MM.1S (cell line): Measurements from ENCODE around the gene EMCN.

Experiments
- EZH2 ChIP-seq: fragments of 300-600 bp; sonication (generic); optimal IDR thresholded peaks from 2 replicates; pipeline ENCODE3; 2017; ENCODE audit warnings: low read depth, mild to moderate bottlenecking, antibody characterized with exemption, low read length, mixed read lengths
- EZH2phosphoT487 ChIP-seq: fragments of 300-600 bp; sonication (generic); IDR thresholded peaks from 2 replicates; pipeline ENCODE4 v1.6.1; 2018; ENCODE audit warnings: antibody characterized with exemption, low read length
- TF ChIP-seq, protein P1 (sequence below): fragments of 300-600 bp; sonication (generic); IDR thresholded peaks from 2 replicates; pipeline ENCODE4 v1.5.1; 2016; ENCODE audit warnings: antibody characterized with exemption, low read length, mixed read lengths

GRCh38 chr4:100547541-100548199 lies 29.8 kb upstream of the EMCN start:
- TF ChIP-seq, protein P1, sequence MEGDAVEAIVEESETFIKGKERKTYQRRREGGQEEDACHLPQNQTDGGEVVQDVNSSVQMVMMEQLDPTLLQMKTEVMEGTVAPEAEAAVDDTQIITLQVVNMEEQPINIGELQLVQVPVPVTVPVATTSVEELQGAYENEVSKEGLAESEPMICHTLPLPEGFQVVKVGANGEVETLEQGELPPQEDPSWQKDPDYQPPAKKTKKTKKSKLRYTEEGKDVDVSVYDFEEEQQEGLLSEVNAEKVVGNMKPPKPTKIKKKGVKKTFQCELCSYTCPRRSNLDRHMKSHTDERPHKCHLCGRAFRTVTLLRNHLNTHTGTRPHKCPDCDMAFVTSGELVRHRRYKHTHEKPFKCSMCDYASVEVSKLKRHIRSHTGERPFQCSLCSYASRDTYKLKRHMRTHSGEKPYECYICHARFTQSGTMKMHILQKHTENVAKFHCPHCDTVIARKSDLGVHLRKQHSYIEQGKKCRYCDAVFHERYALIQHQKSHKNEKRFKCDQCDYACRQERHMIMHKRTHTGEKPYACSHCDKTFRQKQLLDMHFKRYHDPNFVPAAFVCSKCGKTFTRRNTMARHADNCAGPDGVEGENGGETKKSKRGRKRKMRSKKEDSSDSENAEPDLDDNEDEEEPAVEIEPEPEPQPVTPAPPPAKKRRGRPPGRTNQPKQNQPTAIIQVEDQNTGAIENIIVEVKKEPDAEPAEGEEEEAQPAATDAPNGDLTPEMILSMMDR: no peak
- TF ChIP-seq EZH2 (no peak), EZH2phosphoT487 (no peak)
